Prostate gland (tissue), 2 donors: ENCODE data around the gene RGS7. TPM values are rescaled to one million over a fixed set of nuclear protein-coding genes. Genes with fewer than 3 reads are reported as not detected.
"Not testable (repeated sequence)": the region's sequence is repeated elsewhere in the genome, so short reads cannot be mapped to it uniquely, and the experiment has no call there.

Experiments used
- DNase-seq: peaks from one replicate; pipeline ENCODE4 v3.0.0-alpha.2; 2019; ENCODE audit warnings: low spot score
- H3K27ac ChIP-seq, 2 donors: fragments of 200-600 bp; sonication (generic); 2 replicates each; pipeline ENCODE4 v1.5.1; 2017 to 2019
- H3K27me3 ChIP-seq: fragments of 200-600 bp; sonication (generic); replicated peaks from 2 replicates; pipeline ENCODE4 v1.5.1; 2019; ENCODE audit not compliant: insufficient read depth
- H3K36me3 ChIP-seq, 2 donors: fragments of 200-600 bp; sonication (generic); 1 replicate in 1 of 2; 2 replicates in 1 of 2; pipeline versions ENCODE4 v1.5.1 to v1.8.1; 2017 to 2019
- H3K4me1 ChIP-seq: fragments of 200-600 bp; sonication (generic); replicated peaks from 2 replicates; pipeline ENCODE4 v1.5.1; 2019
- H3K4me3 ChIP-seq, 2 donors: fragments of 200-600 bp; sonication (generic); 2 replicates each; pipeline ENCODE4 v1.5.1; 2017 to 2019
- H3K9me3 ChIP-seq: fragments of 200-600 bp; sonication (generic); 2 replicates; pipeline ENCODE4 v1.5.1; 2017
- CTCF ChIP-seq, 4 experiments: fragments of 200-600 bp in 2 of 4; fragments of 450-650 bp in 2 of 4; sonication (generic) in 2 of 4; IDR thresholded peaks; 1 replicate in 3 of 4; 2 replicates in 1 of 4; pipeline ENCODE4 v1.5.1; 2016 to 2019; ENCODE audit warnings: antibody characterized with exemption in 4 of 4, mild to moderate bottlenecking in 2 of 4, moderate library complexity in 2 of 4
- POLR2A ChIP-seq: fragments of 450-650 bp; IDR thresholded peaks from one replicate; pipeline ENCODE4 v1.6.1; 2016; ENCODE audit warnings: antibody characterized with exemption, mild to moderate bottlenecking
- POLR2AphosphoS5 ChIP-seq: sonication (generic); formaldehyde crosslinking; IDR thresholded peaks from one replicate; pipeline ENCODE4 v1.6.1; 2017; ENCODE audit warnings: antibody characterized with exemption
- WGBS: methylation state at CpG from one replicate; pipeline ENCODE4 v1.1.5; 2018; 5-methylcytosine and 5-hydroxymethylcytosine counted together
- intact Hi-C: fragments of 100-400 bp; cut with DNase I; formaldehyde crosslinking; loops from one replicate; pipeline ENCODE4 v1.14.2; 2022
- total RNA-seq, 2 donors: library from RNA; depleted of rRNA; stranded (reverse); fragments of >200 nt; gene quantifications; one replicate each; pipeline ENCODE4 v1.1.0, GENCODE V29; 2016

Gene RGS7
- total RNA-seq, 2 donors from 2014 or later = 0.32 to 1.3 TPM

- Histone ChIP-seq H3K9me3 (no peaks in the 10 kb centered on the region), H3K27me3 (no peaks in the 10 kb centered on the region), H3K4me1 (no peaks in the 10 kb centered on the region), H3K36me3 (no peaks in the 10 kb centered on the region), H3K27ac (no peak overlapping the region), H3K4me3 (no peak overlapping the region)
- intact Hi-C loops = no loop called here
- no peak for DNase-seq
- WGBS = 88% methylated on average over 4 of the region's 4 CpGs
- TF ChIP-seq POLR2AphosphoS5 (no peak), CTCF (IDR thresholded peaks at IDR 0.05) (no peak), POLR2A (no peak)
Observed at GRCh38 chr1:241292973-241293372, 64.0 kb downstream of the RGS7 start.

- H3K27me3 ChIP-seq, H3K36me3 ChIP-seq, H3K4me3 ChIP-seq, H3K27ac ChIP-seq, H3K4me1 ChIP-seq, intact Hi-C loops, H3K9me3 ChIP-seq, DNase-seq: not testable (repeated sequence)
- 92% methylated on average over 8 of the region's 8 CpGs for WGBS
Observed at GRCh38 chr1:241291548-241291947, 65.5 kb downstream of the RGS7 start.

GRCh38 chr1:241286486-241286885 lies 70.5 kb downstream of the RGS7 start:
- intact Hi-C loops = no loop called here
- H3K36me3 ChIP-seq = no peaks in the 10 kb centered on the region
- WGBS = 89% methylated on average over 1 of the region's 1 CpG
- DNase-seq = no peak
- H3K4me1 ChIP-seq = no peaks in the 10 kb centered on the region
- no peaks in the 10 kb centered on the region for H3K9me3 ChIP-seq
- TF ChIP-seq POLR2AphosphoS5 (no peak), CTCF (IDR thresholded peaks at IDR 0.05) (no peak), POLR2A (no peak)
- H3K4me3 ChIP-seq = no peak overlapping the region
- H3K27ac ChIP-seq = no peak overlapping the region
- H3K27me3 ChIP-seq = no peaks in the 10 kb centered on the region

- H3K27ac ChIP-seq = no peak overlapping the region
- no peaks in the 10 kb centered on the region for H3K9me3 ChIP-seq
- no peaks in the 10 kb centered on the region for H3K27me3 ChIP-seq
- TF ChIP-seq POLR2A (no peak), POLR2AphosphoS5 (no peak), CTCF (IDR thresholded peaks at IDR 0.05) (no peak)
- H3K4me1 ChIP-seq = no peaks in the 10 kb centered on the region
- no peaks in the 10 kb centered on the region for H3K36me3 ChIP-seq
- H3K4me3 ChIP-seq = no peak overlapping the region
- WGBS = 69% methylated on average over 3 of the region's 3 CpGs
- intact Hi-C loops = no loop called here
- no peak for DNase-seq
Observed at GRCh38 chr1:241276391-241276790, 80.6 kb downstream of the RGS7 start.

- H3K4me3 ChIP-seq = no peak overlapping the region
- TF ChIP-seq POLR2A (no peak), POLR2AphosphoS5 (no peak), CTCF (IDR thresholded peaks at IDR 0.05) (no peak)
- no peaks in the 10 kb centered on the region for H3K9me3 ChIP-seq
- H3K4me1 ChIP-seq = no peaks in the 10 kb centered on the region
- no peaks in the 10 kb centered on the region for H3K36me3 ChIP-seq
- WGBS = 73% methylated on average over 5 of the region's 5 CpGs
- no peak for DNase-seq
- no peaks in the 10 kb centered on the region for H3K27me3 ChIP-seq
- intact Hi-C loops = no loop called here
- H3K27ac ChIP-seq = no peak overlapping the region
Observed at GRCh38 chr1:241275981-241276380, 81.0 kb downstream of the RGS7 start.
